SH-SY5Y (cell line): ENCODE data around the gene MANF.

Source experiments
- GATA2 ChIP-seq: IDR thresholded peaks from 2 replicates; pipeline ENCODE4 v1.6.1; 2011; ENCODE audit warnings: mild to moderate bottlenecking, low read depth, low read length
- GATA3 ChIP-seq: IDR thresholded peaks from 2 replicates; pipeline ENCODE4 v1.6.1; 2011; ENCODE audit warnings: low read depth, mild to moderate bottlenecking, low read length, moderate library complexity

The MANF gene

GRCh38 chr3:51392355-51393133 lies 7.5 kb downstream of the MANF start:
- TF ChIP-seq GATA2, result no peak
- no peak for TF ChIP-seq GATA3

GRCh38 chr3:51393134-51393495 lies 8.0 kb downstream of the MANF start:
- TF ChIP-seq GATA3 (no peak), GATA2 (no peak)

- no peak for TF ChIP-seq GATA3
- no peak for TF ChIP-seq GATA2
These were observed 8.5 kb downstream of the MANF start for GRCh38 chr3:51393564-51393963.

- no peak for TF ChIP-seq GATA2
- TF ChIP-seq GATA3, result no peak
These were observed 9.4 kb downstream of the MANF start for GRCh38 chr3:51394541-51394940.

- no peak for TF ChIP-seq GATA3
- TF ChIP-seq GATA2, result no peak
These were observed 10.6 kb downstream of the MANF start for GRCh38 chr3:51395493-51396213.

GRCh38 chr3:51396401-51396800 lies 11.3 kb downstream of the MANF start:
- TF ChIP-seq GATA2 (no peak), GATA3 (no peak)

GRCh38 chr3:51397392-51397791 lies 12.3 kb downstream of the MANF start:
- no peak for TF ChIP-seq GATA3
- TF ChIP-seq GATA2, result no peak

GRCh38 chr3:51398595-51399310 lies 13.7 kb downstream of the MANF start:
- TF ChIP-seq GATA2 (no peak), GATA3 (no peak)

- TF ChIP-seq GATA2 (no peak), GATA3 (no peak)
These were observed 15.1 kb downstream of the MANF start for GRCh38 chr3:51400166-51400565.

- TF ChIP-seq GATA2, result no peak
- TF ChIP-seq GATA3, result no peak
These were observed 16.6 kb downstream of the MANF start for GRCh38 chr3:51401735-51402134.

- no peak for TF ChIP-seq GATA3
- no peak for TF ChIP-seq GATA2
These were observed 18.6 kb downstream of the MANF start for GRCh38 chr3:51403675-51404074.

GRCh38 chr3:51408021-51408420 lies 22.9 kb downstream of the MANF start:
- no peak for TF ChIP-seq GATA2
- no peak for TF ChIP-seq GATA3

- no peak for TF ChIP-seq GATA2
- TF ChIP-seq GATA3, result no peak
These were observed 23.7 kb downstream of the MANF start for GRCh38 chr3:51408813-51409212.

- no peak for TF ChIP-seq GATA2
- TF ChIP-seq GATA3, result no peak
These were observed 37.1 kb downstream of the MANF start for GRCh38 chr3:51422211-51422610.

GRCh38 chr3:51426921-51427320 lies 41.8 kb downstream of the MANF start:
- TF ChIP-seq GATA3 (no peak), GATA2 (no peak)

GRCh38 chr3:51429138-51429537 lies 44.0 kb downstream of the MANF start:
- TF ChIP-seq GATA2 (no peak), GATA3 (no peak)
